Karpas-422 (cell line): ENCODE results near the gene AREL1. TPM values are rescaled to one million over a fixed set of nuclear protein-coding genes. Genes with fewer than 3 reads are reported as not detected.

Source experiments
- DNase-seq: peaks from one replicate; pipeline ENCODE4 v3.0.0-alpha.2; 2015
- H2AFZ ChIP-seq: fragments of 200-600 bp; sonication (generic); 2 replicates; pipeline ENCODE4 v1.6.1; 2014; ENCODE audit warnings: antibody characterized with exemption, low read length, mixed read lengths
- H3K27ac ChIP-seq: fragments of 200-600 bp; sonication (generic); 2 replicates; pipeline ENCODE4 v1.5.1; 2014; ENCODE audit warnings: mild to moderate bottlenecking, low read length, moderate library complexity
- H3K27me3 ChIP-seq: fragments of 200-600 bp; sonication (generic); 2 replicates; pipeline ENCODE4 v1.6.1; 2014; ENCODE audit warnings: low read length, mixed read lengths
- H3K36me3 ChIP-seq: fragments of 200-600 bp; sonication (generic); 2 replicates; pipeline ENCODE4 v1.6.1; 2014; ENCODE audit warnings: low read length, mixed read lengths; ENCODE audit not compliant: insufficient read depth
- H3K4me1 ChIP-seq: fragments of 200-600 bp; sonication (generic); 2 replicates; pipeline ENCODE4 v1.6.1; 2014; ENCODE audit warnings: mild to moderate bottlenecking, low read length, mixed read lengths
- H3K4me2 ChIP-seq: fragments of 200-600 bp; sonication (generic); 2 replicates; pipeline ENCODE4 v1.6.1; 2014; ENCODE audit warnings: low read length, low read depth, mild to moderate bottlenecking; ENCODE audit not compliant: poor library complexity, severe bottlenecking
- H3K4me3 ChIP-seq: fragments of 200-600 bp; sonication (generic); 2 replicates; pipeline ENCODE4 v1.5.1; 2014; ENCODE audit warnings: mild to moderate bottlenecking, antibody characterized with exemption, low read length, mixed read lengths
- H3K79me2 ChIP-seq: fragments of 200-600 bp; sonication (generic); 2 replicates; pipeline ENCODE4 v1.6.1; 2014; ENCODE audit warnings: mild to moderate bottlenecking, low read length, mixed read lengths
- H3K9ac ChIP-seq: fragments of 200-600 bp; sonication (generic); 2 replicates; pipeline ENCODE4 v1.6.0; 2014; ENCODE audit warnings: low read length
- H3K9me2 ChIP-seq: fragments of 200-600 bp; sonication (generic), shearing (Covaris generic); replicated peaks from 2 replicates; pipeline ENCODE4 v1.6.0; 2014; ENCODE audit warnings: mild to moderate bottlenecking, low read length, moderate library complexity; ENCODE audit not compliant: insufficient read depth
- H3K9me3 ChIP-seq: fragments of 300-700, 200-600 bp; sonication (generic); 2 replicates; pipeline ENCODE4 v1.6.1; 2014; ENCODE audit warnings: low read length, mixed read lengths
- H4K20me1 ChIP-seq: fragments of 200-600 bp; sonication (generic); 2 replicates; pipeline ENCODE4 v1.6.1; 2014; ENCODE audit warnings: mild to moderate bottlenecking, antibody characterized with exemption, low read length, low read depth; ENCODE audit not compliant: insufficient read depth
- total RNA-seq: library from RNA; depleted of rRNA; stranded (reverse); fragments of >200 nt; shearing (Covaris generic); gene quantifications from 2 replicates; pipeline ENCODE4 v1.2.3, GENCODE V29; 2014; ENCODE audit warnings: low replicate concordance

The AREL1 gene
- total RNA-seq, 1 experiment from 2014 or later, result 70.9 TPM

- no peak overlapping the region for H3K4me3 ChIP-seq
- H3K27me3 ChIP-seq, result no peaks in the 10 kb centered on the region
- no peaks in the 10 kb centered on the region for H3K4me1 ChIP-seq
- H3K27ac ChIP-seq, result no peak overlapping the region
- H3K9ac ChIP-seq, result no peak overlapping the region
- H2AFZ ChIP-seq, result no peak overlapping the region
- H3K9me3 ChIP-seq, result no peaks in the 10 kb centered on the region
- H3K36me3 ChIP-seq, result peaks cover 49% of the 10 kb centered on the region; the same call in 1 of the 2 replicates
- H3K9me2 ChIP-seq, result no peaks in the 10 kb centered on the region
- no peaks in the 10 kb centered on the region for H4K20me1 ChIP-seq
- no peak for DNase-seq
- H3K4me2 ChIP-seq, result no peak overlapping the region
- H3K79me2 ChIP-seq, result no peaks in the 10 kb centered on the region
Observed at GRCh38 chr14:74664717-74665116, 48.2 kb downstream of the AREL1 start.

GRCh38 chr14:74663884-74664283 is 49.0 kb downstream of the AREL1 start:
- Histone ChIP-seq H3K36me3 (peaks cover 43% of the 10 kb centered on the region; the same call in 1 of the 2 replicates), H3K79me2 (no peaks in the 10 kb centered on the region), H3K27ac (no peak overlapping the region), H3K9ac (no peak overlapping the region), H3K4me3 (no peak overlapping the region), H2AFZ (no peak overlapping the region), H3K27me3 (no peaks in the 10 kb centered on the region), H3K4me1 (no peaks in the 10 kb centered on the region), H4K20me1 (no peaks in the 10 kb centered on the region), H3K9me3 (no peaks in the 10 kb centered on the region), H3K4me2 (no peak overlapping the region), H3K9me2 (no peaks in the 10 kb centered on the region)
- no peak for DNase-seq

- H3K79me2 ChIP-seq, result no peaks in the 10 kb centered on the region
- H3K27ac ChIP-seq, result no peak overlapping the region
- no peaks in the 10 kb centered on the region for H3K9me2 ChIP-seq
- H3K4me2 ChIP-seq, result no peak overlapping the region
- no peaks in the 10 kb centered on the region for H3K9me3 ChIP-seq
- no peak overlapping the region for H2AFZ ChIP-seq
- H3K27me3 ChIP-seq, result no peaks in the 10 kb centered on the region
- no peak for DNase-seq
- H4K20me1 ChIP-seq, result no peaks in the 10 kb centered on the region
- H3K36me3 ChIP-seq, result peaks cover 33% of the 10 kb centered on the region; the same call in 1 of the 2 replicates
- H3K4me1 ChIP-seq, result no peaks in the 10 kb centered on the region
- no peak overlapping the region for H3K4me3 ChIP-seq
- no peak overlapping the region for H3K9ac ChIP-seq
Observed at GRCh38 chr14:74661726-74662450, 51.0 kb downstream of the AREL1 start.

DNA sequence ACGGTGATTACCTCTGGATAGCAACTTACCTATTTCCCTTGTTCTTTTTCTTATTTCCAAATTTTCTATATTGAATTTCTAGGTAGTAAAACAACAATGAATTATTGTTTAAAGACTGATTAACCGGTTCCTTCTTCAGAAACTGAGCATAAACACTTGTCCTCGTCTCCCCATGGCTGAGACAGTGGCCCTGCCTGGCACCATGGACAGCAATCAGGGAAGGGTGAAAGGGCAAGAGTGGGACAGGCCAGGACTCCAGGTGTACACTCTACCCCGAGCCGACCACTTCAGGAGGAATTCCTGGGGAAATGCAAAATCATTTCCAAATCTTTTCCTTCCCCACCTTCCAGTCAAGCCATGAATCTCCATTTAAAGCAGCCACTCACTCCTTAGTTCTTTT is 52.0 kb downstream of the AREL1 start:
- Histone ChIP-seq H3K9ac (no peak overlapping the region), H3K9me2 (no peaks in the 10 kb centered on the region), H3K27ac (no peak overlapping the region), H3K9me3 (no peaks in the 10 kb centered on the region), H3K4me2 (no peak overlapping the region), H4K20me1 (no peaks in the 10 kb centered on the region), H3K4me3 (no peak overlapping the region), H3K79me2 (no peaks in the 10 kb centered on the region), H2AFZ (no peak overlapping the region), H3K27me3 (no peaks in the 10 kb centered on the region), H3K36me3 (peaks cover 33% of the 10 kb centered on the region; the same call in 1 of the 2 replicates), H3K4me1 (no peaks in the 10 kb centered on the region)
- DNase-seq, result no peak

DNA sequence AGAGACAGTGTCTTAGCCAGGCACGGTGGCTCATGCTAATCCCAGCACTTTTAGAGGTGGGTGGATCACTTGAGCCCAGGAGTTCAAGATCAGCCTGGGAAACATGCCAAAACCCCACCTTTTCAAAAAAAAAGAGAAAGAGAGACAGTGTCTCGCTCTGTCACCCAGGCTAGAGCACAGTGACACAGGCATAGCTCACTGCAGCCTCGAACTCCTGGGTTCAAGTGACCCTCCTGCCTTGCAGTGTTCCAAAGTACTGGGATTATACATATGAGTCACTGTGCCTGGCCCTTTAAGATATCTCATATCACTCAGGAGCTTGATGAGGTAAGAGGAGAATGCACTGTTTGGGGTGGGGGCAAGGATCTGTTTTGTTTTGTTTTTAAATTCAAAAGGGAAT is 52.7 kb downstream of the AREL1 start:
- H3K9me3 ChIP-seq, result no peaks in the 10 kb centered on the region
- H3K27me3 ChIP-seq, result no peaks in the 10 kb centered on the region
- H3K4me3 ChIP-seq, result no peak overlapping the region
- no peaks in the 10 kb centered on the region for H3K9me2 ChIP-seq
- no peak overlapping the region for H3K4me2 ChIP-seq
- peaks cover 29% of the 10 kb centered on the region; the same call in 1 of the 2 replicates for H3K36me3 ChIP-seq
- H2AFZ ChIP-seq, result no peak overlapping the region
- H4K20me1 ChIP-seq, result no peaks in the 10 kb centered on the region
- no peak overlapping the region for H3K27ac ChIP-seq
- no peaks in the 10 kb centered on the region for H3K79me2 ChIP-seq
- H3K9ac ChIP-seq, result no peak overlapping the region
- no peak for DNase-seq
- H3K4me1 ChIP-seq, result no peaks in the 10 kb centered on the region

DNA sequence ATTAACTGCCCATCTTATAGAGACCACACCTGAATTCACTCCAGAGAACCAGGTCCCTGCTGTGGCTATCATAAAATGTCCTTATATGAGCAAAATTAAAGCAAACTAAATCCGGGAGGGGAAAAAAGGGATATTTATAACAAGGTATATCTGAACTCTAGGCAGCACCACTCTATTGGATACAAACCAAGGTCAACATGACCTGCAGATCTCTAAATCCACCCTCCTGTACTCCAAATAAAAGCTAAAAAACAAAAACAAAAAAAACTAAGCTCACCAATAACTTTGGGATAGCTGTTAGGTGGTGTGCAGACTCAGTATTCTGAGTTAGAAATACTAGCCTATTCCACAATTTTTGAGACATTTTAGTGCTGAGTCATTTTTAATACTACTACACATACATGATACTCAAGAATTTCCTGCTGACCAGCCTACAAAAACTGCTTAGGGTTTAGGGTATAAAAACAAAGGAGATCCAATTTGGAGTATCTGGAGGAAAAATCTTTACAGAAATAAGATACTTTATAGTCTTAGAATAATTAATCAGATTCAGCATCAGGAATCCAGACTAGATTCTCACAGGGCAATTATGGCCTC is 54.2 kb downstream of the AREL1 start:
- H3K4me2 ChIP-seq, result no peak overlapping the region

DNA sequence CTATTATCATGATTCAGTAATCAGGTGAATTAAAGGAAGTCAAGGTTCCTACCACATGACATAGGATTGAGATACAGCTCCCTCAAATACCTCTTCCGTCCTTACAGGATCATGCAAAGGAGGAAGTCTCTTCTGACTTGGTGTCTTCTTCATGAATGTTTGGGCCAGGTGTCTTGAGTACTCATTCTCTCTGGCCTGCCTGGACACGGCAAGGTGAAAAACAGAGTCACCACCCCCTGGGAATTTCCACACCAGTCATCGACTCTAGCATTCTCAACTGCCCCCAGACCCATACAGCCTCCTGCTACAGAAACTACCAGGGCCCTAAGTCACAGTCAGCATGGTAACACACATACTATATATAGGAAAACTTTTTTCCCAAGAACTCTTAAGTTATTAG is 55.9 kb downstream of the AREL1 start:
- H3K36me3 ChIP-seq, result peaks cover 15% of the 10 kb centered on the region; the same call in 1 of the 2 replicates
- no peak overlapping the region for H3K4me3 ChIP-seq
- H3K4me2 ChIP-seq, result no peak overlapping the region
- H3K79me2 ChIP-seq, result no peaks in the 10 kb centered on the region
- no peaks in the 10 kb centered on the region for H3K27me3 ChIP-seq
- H2AFZ ChIP-seq, result no peak overlapping the region
- no peaks in the 10 kb centered on the region for H3K9me3 ChIP-seq
- no peak for DNase-seq
- no peak overlapping the region for H3K9ac ChIP-seq
- H4K20me1 ChIP-seq, result no peaks in the 10 kb centered on the region
- H3K4me1 ChIP-seq, result no peaks in the 10 kb centered on the region
- H3K9me2 ChIP-seq, result no peaks in the 10 kb centered on the region
- no peak overlapping the region for H3K27ac ChIP-seq

More for the DNA sequence above, 54.2 kb downstream of the AREL1 start:
- Histone ChIP-seq H3K4me1 (no peaks in the 10 kb centered on the region), H3K27me3 (no peaks in the 10 kb centered on the region), H4K20me1 (no peaks in the 10 kb centered on the region), H2AFZ (no peak overlapping the region), H3K27ac (no peak overlapping the region), H3K9me3 (no peaks in the 10 kb centered on the region), H3K9ac (no peak overlapping the region), H3K79me2 (no peaks in the 10 kb centered on the region), H3K4me3 (no peak overlapping the region), H3K36me3 (peaks cover 21% of the 10 kb centered on the region; the same call in 1 of the 2 replicates), H3K9me2 (no peaks in the 10 kb centered on the region)
- no peak for DNase-seq

GRCh38 chr14:74655599-74656395 is 57.1 kb downstream of the AREL1 start:
- DNase-seq, result no peak
- Histone ChIP-seq H3K4me1 (no peaks in the 10 kb centered on the region), H3K9me2 (no peaks in the 10 kb centered on the region), H3K4me3 (no peak overlapping the region), H2AFZ (no peak overlapping the region), H3K9me3 (no peaks in the 10 kb centered on the region), H3K9ac (no peak overlapping the region), H3K27ac (no peak overlapping the region), H3K79me2 (no peaks in the 10 kb centered on the region), H4K20me1 (no peaks in the 10 kb centered on the region), H3K36me3 (peaks cover 9% of the 10 kb centered on the region; the same call in 1 of the 2 replicates), H3K27me3 (no peaks in the 10 kb centered on the region), H3K4me2 (no peak overlapping the region)
